Stomach smooth muscle (tissue), 2 donors: ENCODE measurements around the gene CDCA8.

ENCODE experiments used
- H3K27ac ChIP-seq: one replicate; pipeline ENCODE4 v1.7.0; 2013; ENCODE audit warnings: mild to moderate bottlenecking, low read length, inconsistent platforms
- H3K27me3 ChIP-seq, 2 donors: one replicate each; pipeline ENCODE4 v1.7.0; 2013; ENCODE audit warnings: low read length in 2 of 2; ENCODE audit not compliant: insufficient read depth in 2 of 2, control insufficient read depth in 1 of 2
- H3K36me3 ChIP-seq, 2 donors: one replicate each; pipeline ENCODE4 v1.7.0; 2013; ENCODE audit warnings: low read length in 2 of 2; ENCODE audit not compliant: control insufficient read depth in 2 of 2, insufficient read depth in 2 of 2
- H3K4me1 ChIP-seq: one replicate; pipeline ENCODE4 v1.7.0; 2013; ENCODE audit warnings: low read length; ENCODE audit not compliant: control insufficient read depth, insufficient read depth
- H3K4me3 ChIP-seq, 2 donors: one replicate each; pipeline ENCODE4 v1.7.0; 2013; ENCODE audit warnings: low read length in 2 of 2
- H3K9ac ChIP-seq, 2 donors: one replicate each; pipeline ENCODE4 v1.7.0; 2013; ENCODE audit warnings: low read length in 2 of 2, mild to moderate bottlenecking in 1 of 2
- H3K9me3 ChIP-seq, 2 donors: one replicate each; pipeline ENCODE4 v1.7.0; 2013; ENCODE audit warnings: low read length in 2 of 2; ENCODE audit not compliant: control insufficient read depth in 2 of 2
- donor health status: healthy.
- donor health status: Pancreatic carcinoma.

The CDCA8 gene

GRCh38 chr1:37657620-37658412, 34.5 kb upstream of the CDCA8 start:
- Histone ChIP-seq H3K4me1 (no peaks in the 10 kb centered on the region), H3K27me3 (peaks cover 3 to 6% of the 10 kb centered on the region in 2 donors), H3K9ac (no peak overlapping the region), H3K27ac (no peak overlapping the region), H3K36me3 (no peaks in the 10 kb centered on the region), H3K4me3 (no peak overlapping the region), H3K9me3 (no peaks in the 10 kb centered on the region)

- Histone ChIP-seq H3K9me3 (no peaks in the 10 kb centered on the region), H3K4me1 (no peaks in the 10 kb centered on the region), H3K4me3 (no peak overlapping the region), H3K36me3 (no peaks in the 10 kb centered on the region), H3K9ac (no peak overlapping the region), H3K27ac (no peak overlapping the region), H3K27me3 (peaks cover 3 to 6% of the 10 kb centered on the region in 2 donors)
Observed at GRCh38 chr1:37658486-37658885, 33.8 kb upstream of the CDCA8 start.

- Histone ChIP-seq H3K9me3 (no peaks in the 10 kb centered on the region), H3K4me3 (no peak overlapping the region), H3K4me1 (no peaks in the 10 kb centered on the region), H3K9ac (no peak overlapping the region), H3K27me3 (peaks cover 3 to 6% of the 10 kb centered on the region in 2 donors), H3K36me3 (no peaks in the 10 kb centered on the region), H3K27ac (no peak overlapping the region)
Observed at GRCh38 chr1:37660664-37661063, 31.7 kb upstream of the CDCA8 start.

- Histone ChIP-seq H3K36me3 (no peaks in the 10 kb centered on the region), H3K4me1 (no peaks in the 10 kb centered on the region), H3K9ac (no peak overlapping the region), H3K27me3 (peaks cover 3 to 6% of the 10 kb centered on the region in 2 donors), H3K9me3 (no peaks in the 10 kb centered on the region), H3K4me3 (no peak overlapping the region), H3K27ac (no peak overlapping the region)
Observed at GRCh38 chr1:37661401-37661800, 30.9 kb upstream of the CDCA8 start.

- no peak overlapping the region for H3K27ac ChIP-seq
- no peaks in the 10 kb centered on the region for H3K36me3 ChIP-seq
- H3K9ac ChIP-seq, result no peak overlapping the region
- no peak overlapping the region for H3K4me3 ChIP-seq
- H3K27me3 ChIP-seq, result peaks cover 2 to 4% of the 10 kb centered on the region in 2 donors
- no peaks in the 10 kb centered on the region for H3K4me1 ChIP-seq
- no peaks in the 10 kb centered on the region for H3K9me3 ChIP-seq
Observed at GRCh38 chr1:37662031-37662755, 30.1 kb upstream of the CDCA8 start.

- H3K4me1 ChIP-seq, result no peaks in the 10 kb centered on the region
- peaks cover 4 to 5% of the 10 kb centered on the region in 2 donors for H3K27me3 ChIP-seq
- no peak overlapping the region for H3K9ac ChIP-seq
- H3K36me3 ChIP-seq, result no peaks in the 10 kb centered on the region
- no peak overlapping the region for H3K27ac ChIP-seq
- H3K4me3 ChIP-seq, result no peak overlapping the region
- H3K9me3 ChIP-seq, result no peaks in the 10 kb centered on the region
Observed at GRCh38 chr1:37663426-37664000, 28.8 kb upstream of the CDCA8 start.

- Histone ChIP-seq H3K4me1 (no peaks in the 10 kb centered on the region), H3K9me3 (no peaks in the 10 kb centered on the region), H3K27ac (no peak overlapping the region), H3K9ac (no peak overlapping the region), H3K4me3 (no peak overlapping the region), H3K27me3 (peaks cover 10 to 15% of the 10 kb centered on the region in 2 donors), H3K36me3 (no peaks in the 10 kb centered on the region)
Observed at GRCh38 chr1:37666241-37666867, 26.0 kb upstream of the CDCA8 start.

- peaks cover 10 to 12% of the 10 kb centered on the region in 2 donors for H3K27me3 ChIP-seq
- H3K9me3 ChIP-seq, result no peaks in the 10 kb centered on the region
- no peak overlapping the region for H3K4me3 ChIP-seq
- no peaks in the 10 kb centered on the region for H3K4me1 ChIP-seq
- no peak overlapping the region for H3K27ac ChIP-seq
- H3K9ac ChIP-seq, result no peak overlapping the region
- no peaks in the 10 kb centered on the region for H3K36me3 ChIP-seq
Observed at GRCh38 chr1:37667023-37667671, 25.2 kb upstream of the CDCA8 start.

GRCh38 chr1:37670133-37670532, 22.2 kb upstream of the CDCA8 start:
- H3K9me3 ChIP-seq, result no peaks in the 10 kb centered on the region
- H3K9ac ChIP-seq, result no peak overlapping the region
- peaks cover 10 to 16% of the 10 kb centered on the region in 2 donors for H3K27me3 ChIP-seq
- no peak overlapping the region for H3K4me3 ChIP-seq
- no peak overlapping the region for H3K27ac ChIP-seq
- H3K4me1 ChIP-seq, result no peaks in the 10 kb centered on the region
- no peaks in the 10 kb centered on the region for H3K36me3 ChIP-seq

GRCh38 chr1:37671261-37671660, 21.1 kb upstream of the CDCA8 start:
- no peaks in the 10 kb centered on the region for H3K9me3 ChIP-seq
- no peaks in the 10 kb centered on the region for H3K36me3 ChIP-seq
- no peak overlapping the region for H3K4me3 ChIP-seq
- no peak overlapping the region for H3K9ac ChIP-seq
- peaks cover 10% of the 10 kb centered on the region for H3K4me1 ChIP-seq
- H3K27me3 ChIP-seq, result peaks cover 10 to 16% of the 10 kb centered on the region in 2 donors
- no peak overlapping the region for H3K27ac ChIP-seq
